Measurements from ENCODE around the gene KLF14. TPM values are rescaled to one million over a fixed set of nuclear protein-coding genes. Genes with fewer than 3 reads are reported as not detected.

Gene KLF14
- total and polyA plus RNA-seq, 9 of the 15 experiments (the other 6 are each of a cell fraction or from before 2014, with no cell fraction given) = 0.03 TPM; not detected in 8

- H3K9ac ChIP-seq (ENCODE audit: insufficient read depth in 1 of 2, low read depth in 2 of 2, low read length in 2 of 2) = no peak overlapping the region
- H3K4me3 ChIP-seq = no peak overlapping the region
- ChIA-PET CTCF (ENCODE audit: low intra/inter-chr PET ratio) (no interaction called here), POLR2A (no interaction called here)
- TF ChIP-seq ZKSCAN1 (IDR thresholded peaks at IDR 0.05; ENCODE audit: low read depth, low read length) (no peak), FOXP1 (CRISPR knock-in tag; IDR thresholded peaks at IDR 0.05) (no peak), NCOR1 (IDR thresholded peaks at IDR 0.05) (no peak), E2F3 (CRISPR knock-in tag; IDR thresholded peaks at IDR 0.05) (no peak)
- no peaks in the 10 kb centered on the region for H3K36me3 ChIP-seq (ENCODE audit: control insufficient read depth, insufficient read depth, low read length)
- H3K4me1 ChIP-seq (replicated peaks in 1 of 2; ENCODE audit: control insufficient read depth in 2 of 2, insufficient read depth in 2 of 2, low read length in 2 of 2) = no peaks in the 10 kb centered on the region
- no peaks in the 10 kb centered on the region for H4K20me1 ChIP-seq (replicated peaks; ENCODE audit: control insufficient read depth, insufficient read depth, low read length)
- 38% methylated on average over 2 of the region's 2 CpGs for WGBS (ENCODE audit: insufficient coverage, low coverage, missing lambda C conversion rate)
- H3K9me1 ChIP-seq (ENCODE audit: control insufficient read depth, insufficient read depth, low read length) = no peaks in the 10 kb centered on the region
- DNase-seq (ENCODE audit: extremely low read depth in 1 of 4, low spot score in 3 of 4) (no peak), FAIRE-seq (no peak), ATAC-seq (no peak)
- H3K27ac ChIP-seq (ENCODE audit: extremely low read depth, low read depth, low read length) = no peak overlapping the region
- no TSS peak for BruUV-seq (replicated peaks)
- H3K79me2 ChIP-seq (ENCODE audit: control insufficient read depth, insufficient read depth, low read length) = no peaks in the 10 kb centered on the region
- no peak overlapping the region for H3K4me2 ChIP-seq (ENCODE audit: insufficient read depth, low read length)
- in situ Hi-C loops (cut with MboI) = no loop called here
- intact Hi-C loops (cut with micrococcal nuclease) = no loop called here
- H3K9me3 ChIP-seq (replicated peaks; ENCODE audit: control insufficient read depth, insufficient read depth, low read depth, low read length) = no peaks in the 10 kb centered on the region
- H2AFZ ChIP-seq (ENCODE audit: low read depth, low read length) = no peak overlapping the region
- H3K27me3 ChIP-seq (ENCODE audit: control insufficient read depth in 2 of 2, insufficient read depth in 2 of 2, low read length in 2 of 2) = peaks cover 5 to 14% of the 10 kb centered on the region in 2 experiments; a peak in 4 of 5 replicates
Observed at GRCh38 chr7:130683026-130683425, 51.0 kb downstream of the KLF14 start.

Other genes starting within 250 kb of the KLF14 start
- gene MEST, start 242.1 kb downstream of the KLF14 start, total RNA-seq (2014; rRNA removed) = 0.04 and 0.14 TPM in 2 replicates
- gene MEST, start 242.1 kb downstream of the KLF14 start, total RNA-seq (2014; rRNA removed; fragmentation: Illumina TruSeq; extraction: Trizol) = 0.18 and 0.26 TPM in 2 replicates
- 0.41 TPM in 1 of 2 replicates, not detected in the other for gene MEST, start 242.1 kb downstream of the KLF14 start, total RNA-seq (2015; rRNA removed; fragmentation: Illumina TruSeq; extraction: Trizol)
- 0.62 and 1.0 TPM in 2 replicates for gene MEST, start 242.1 kb downstream of the KLF14 start, total RNA-seq (2021)
- gene MEST, start 242.1 kb downstream of the KLF14 start, polyA plus RNA-seq (2011; rRNA removed) = 0.27 and 0.74 TPM in 2 replicates
- 0.34 TPM in 1 of 2 replicates, not detected in the other for gene MEST, start 242.1 kb downstream of the KLF14 start, polyA plus RNA-seq (2014; fragmentation: Illumina TruSeq; extraction: Trizol)
- gene MEST, start 242.1 kb downstream of the KLF14 start, polyA plus RNA-seq (2014; fragmentation: Nextera tagmentation; extraction: Ambion mirVana) = under 1 TPM; 0.38 to 0.56 TPM
- gene MEST, start 242.1 kb downstream of the KLF14 start, polyA plus RNA-seq (2014; rRNA removed) = 0.04 and 0.38 TPM in 2 replicates
- 25.5 and 27.3 TPM in 2 replicates for gene COPG2, start 65.5 kb downstream of the KLF14 start, total RNA-seq (2014; rRNA removed)
- 32.5 and 37.4 TPM in 2 replicates for gene COPG2, start 65.5 kb downstream of the KLF14 start, total RNA-seq (2014; rRNA removed; fragmentation: Illumina TruSeq; extraction: Trizol)
- 28.5 and 28.7 TPM in 2 replicates for gene COPG2, start 65.5 kb downstream of the KLF14 start, total RNA-seq (2015; rRNA removed; fragmentation: Illumina TruSeq; extraction: Trizol)
- 42.4 and 43.0 TPM in 2 replicates for gene COPG2, start 65.5 kb downstream of the KLF14 start, total RNA-seq (2021)
- 104 and 105 TPM in 2 replicates for gene COPG2, start 65.5 kb downstream of the KLF14 start, polyA plus RNA-seq (2011; rRNA removed)
- 52.5 and 54.4 TPM in 2 replicates for gene COPG2, start 65.5 kb downstream of the KLF14 start, polyA plus RNA-seq (2014; fragmentation: Illumina TruSeq; extraction: Trizol)
- gene COPG2, start 65.5 kb downstream of the KLF14 start, polyA plus RNA-seq (2014; fragmentation: Nextera tagmentation; extraction: Ambion mirVana) = 1 to 10 TPM; 6.6 to 9.0 TPM
- 38.4 and 39.9 TPM in 2 replicates for gene COPG2, start 65.5 kb downstream of the KLF14 start, polyA plus RNA-seq (2014; rRNA removed)
- 0.08 TPM in 1 of 2 replicates, not detected in the other for gene TSGA13, start 47.7 kb downstream of the KLF14 start, total RNA-seq (2014; rRNA removed)
- not detected in 2 replicates for gene TSGA13, start 47.7 kb downstream of the KLF14 start, total RNA-seq (2014; rRNA removed; fragmentation: Illumina TruSeq; extraction: Trizol)
- not detected in 2 replicates for gene TSGA13, start 47.7 kb downstream of the KLF14 start, total RNA-seq (2015; rRNA removed; fragmentation: Illumina TruSeq; extraction: Trizol)
- gene TSGA13, start 47.7 kb downstream of the KLF14 start, total RNA-seq (2021) = not detected in 2 replicates
- not detected in 2 replicates for gene TSGA13, start 47.7 kb downstream of the KLF14 start, polyA plus RNA-seq (2011; rRNA removed)
- not detected in 2 replicates for gene TSGA13, start 47.7 kb downstream of the KLF14 start, polyA plus RNA-seq (2014; fragmentation: Illumina TruSeq; extraction: Trizol)
- not detected for gene TSGA13, start 47.7 kb downstream of the KLF14 start, polyA plus RNA-seq (2014; fragmentation: Nextera tagmentation; extraction: Ambion mirVana)
- not detected in 2 replicates for gene TSGA13, start 47.7 kb downstream of the KLF14 start, polyA plus RNA-seq (2014; rRNA removed)